Liver (tissue), 9 donors: ENCODE results near the gene ASTN1. TPM values are rescaled to one million over a fixed set of nuclear protein-coding genes. Genes with fewer than 3 reads are reported as not detected.

Experiments used
- DNase-seq: peaks from one replicate; pipeline ENCODE4 v3.0.0-alpha.2; 2017; ENCODE audit warnings: low spot score
- H3K27ac ChIP-seq, 2 donors: one replicate each; pipeline ENCODE4 v1.7.0; 2013; ENCODE audit warnings: inconsistent platforms in 2 of 2, low read length in 2 of 2, control low read depth in 1 of 2, low read depth in 1 of 2, mild to moderate bottlenecking in 1 of 2
- H3K27me3 ChIP-seq, 4 donors: one replicate each; pipeline versions ENCODE4 v1.6.1 to v1.7.0; 2013; ENCODE audit warnings: low read length in 3 of 4, inconsistent platforms in 1 of 4, mild to moderate bottlenecking in 1 of 4, moderate library complexity in 1 of 4; ENCODE audit not compliant: control insufficient read depth in 4 of 4, insufficient read depth in 4 of 4
- H3K36me3 ChIP-seq, 4 donors: one replicate each; pipeline versions ENCODE4 v1.6.1 to v1.7.0; 2013; ENCODE audit warnings: low read length in 3 of 4, mild to moderate bottlenecking in 3 of 4, low read depth in 1 of 4, moderate library complexity in 1 of 4; ENCODE audit not compliant: control insufficient read depth in 4 of 4, insufficient read depth in 3 of 4
- H3K4me1 ChIP-seq, 4 donors: one replicate each; pipeline versions ENCODE4 v1.6.1 to v1.7.0; 2013; ENCODE audit warnings: low read length in 3 of 4, mild to moderate bottlenecking in 3 of 4, moderate library complexity in 1 of 4; ENCODE audit not compliant: control insufficient read depth in 4 of 4, insufficient read depth in 4 of 4
- H3K4me3 ChIP-seq, 3 donors: one replicate each; pipeline versions ENCODE4 v1.6.1 to v1.7.0; 2013; ENCODE audit warnings: low read length in 3 of 3, control low read depth in 1 of 3, low read depth in 1 of 3, mild to moderate bottlenecking in 1 of 3
- H3K9ac ChIP-seq, 2 donors: one replicate each; pipeline ENCODE4 v1.7.0; 2013; ENCODE audit warnings: low read length in 2 of 2, mild to moderate bottlenecking in 2 of 2, moderate library complexity in 2 of 2, control low read depth in 1 of 2, low read depth in 1 of 2
- H3K9me3 ChIP-seq, 4 donors: one replicate each; pipeline versions ENCODE4 v1.6.1 to v1.7.0; 2013; ENCODE audit warnings: low read length in 3 of 4; ENCODE audit not compliant: control insufficient read depth in 4 of 4
- EGR1 ChIP-seq, 2 donors: IDR thresholded peaks; 2 replicates each; pipeline ENCODE4 v1.6.1; 2016 to 2018; ENCODE audit warnings: antibody characterized with exemption in 2 of 2, low read depth in 2 of 2
- FOXA1 ChIP-seq: IDR thresholded peaks from 2 replicates; pipeline ENCODE4 v1.6.1; 2016; ENCODE audit warnings: antibody characterized with exemption
- FOXA2 ChIP-seq: IDR thresholded peaks from 2 replicates; pipeline ENCODE4 v1.6.1; 2016; ENCODE audit warnings: antibody characterized with exemption
- GABPA ChIP-seq, 2 donors: IDR thresholded peaks in 1 of 2; conservative IDR thresholded peaks in 1 of 2; 2 replicates each; pipeline ENCODE4 v1.6.1; 2016; ENCODE audit warnings: antibody characterized with exemption in 2 of 2, mild to moderate bottlenecking in 1 of 2, moderate library complexity in 1 of 2
- HNF4A ChIP-seq, 2 donors: conservative IDR thresholded peaks; 2 replicates each; pipeline ENCODE4 v1.6.1; 2016; ENCODE audit warnings: antibody characterized with exemption in 2 of 2, mild to moderate bottlenecking in 2 of 2
- JUND ChIP-seq, 2 donors: IDR thresholded peaks; 2 replicates each; pipeline ENCODE4 v1.6.1; 2016; ENCODE audit warnings: antibody characterized with exemption in 2 of 2
- NR2F2 ChIP-seq: IDR thresholded peaks from 2 replicates; pipeline ENCODE4 v1.6.1; 2016; ENCODE audit warnings: antibody characterized with exemption
- RAD21 ChIP-seq, 2 donors: IDR thresholded peaks; 2 replicates each; pipeline ENCODE4 v1.6.1; 2016; ENCODE audit warnings: antibody characterized with exemption in 2 of 2, mild to moderate bottlenecking in 2 of 2
- RXRA ChIP-seq, 2 donors: IDR thresholded peaks; 2 replicates each; pipeline ENCODE4 v1.6.1; 2017 to 2018; ENCODE audit warnings: antibody characterized with exemption in 2 of 2, mild to moderate bottlenecking in 1 of 2
- SP1 ChIP-seq: IDR thresholded peaks from 2 replicates; pipeline ENCODE4 v1.6.1; 2018; ENCODE audit warnings: antibody characterized with exemption, mild to moderate bottlenecking
- TAF1 ChIP-seq: conservative IDR thresholded peaks from 2 replicates; pipeline ENCODE4 v1.6.1; 2016; ENCODE audit warnings: antibody characterized with exemption, mild to moderate bottlenecking
- YY1 ChIP-seq: IDR thresholded peaks from 2 replicates; pipeline ENCODE4 v1.6.1; 2016; ENCODE audit warnings: antibody characterized with exemption, mild to moderate bottlenecking
- WGBS: extraction: QIAGEN DNeasy Blood & Tissue Kit; methylation state at CpG from one replicate; pipeline ENCODE4 v1.1.7; 2013; 5-methylcytosine and 5-hydroxymethylcytosine counted together
- polyA plus RNA-seq, 2 donors: library from polyadenylated mRNA; stranded (reverse) in 1 of 2; unstranded in 1 of 2; fragments of 200-250 nt in 1 of 2; fragments of >200 nt in 1 of 2; fragmentation: Nextera tagmentation in 1 of 2; extraction: Ambion mirVana in 1 of 2; gene quantifications; one replicate each; pipeline versions ENCODE4 v1.2.1 to v1.2.3, GENCODE V29; 2013 to 2015
- total RNA-seq, 2 donors: library from RNA; depleted of rRNA; stranded (reverse); fragments of >200 nt; gene quantifications; one replicate each; pipeline ENCODE4 v1.2.3, GENCODE V29; 2014
- TF ChIP-seq, protein P1 (sequence below): IDR thresholded peaks from 2 replicates; pipeline ENCODE4 v1.6.1; 2016; ENCODE audit warnings: antibody characterized with exemption, mild to moderate bottlenecking
- TF ChIP-seq, protein P2 (sequence below): IDR thresholded peaks from 2 replicates; pipeline ENCODE4 v1.6.1; 2016; ENCODE audit warnings: antibody characterized with exemption
- TF ChIP-seq, protein P3 (sequence below): fragments of 150-350 bp; IDR thresholded peaks from 2 replicates; pipeline ENCODE4 v1.5.1; 2017; ENCODE audit warnings: improper control_type of control experiment, low read depth, low read length; ENCODE audit not compliant: missing input control
- TF ChIP-seq, protein P4 (sequence below): IDR thresholded peaks from 2 replicates; pipeline ENCODE4 v1.6.1; 2016; ENCODE audit warnings: antibody characterized with exemption
- TF ChIP-seq, protein P5 (sequence below): IDR thresholded peaks from 2 replicates; pipeline ENCODE4 v1.6.1; 2016; ENCODE audit warnings: antibody characterized with exemption
- donor health status: healthy.
- donor health status: healthy.
- donor health status: healthy.
- donor health status: healthy.
- donor health status: healthy.

The ASTN1 gene
- total and polyA plus RNA-seq, 4 donors, result 0.10 to 0.28 (median 0.18) TPM

DNA sequence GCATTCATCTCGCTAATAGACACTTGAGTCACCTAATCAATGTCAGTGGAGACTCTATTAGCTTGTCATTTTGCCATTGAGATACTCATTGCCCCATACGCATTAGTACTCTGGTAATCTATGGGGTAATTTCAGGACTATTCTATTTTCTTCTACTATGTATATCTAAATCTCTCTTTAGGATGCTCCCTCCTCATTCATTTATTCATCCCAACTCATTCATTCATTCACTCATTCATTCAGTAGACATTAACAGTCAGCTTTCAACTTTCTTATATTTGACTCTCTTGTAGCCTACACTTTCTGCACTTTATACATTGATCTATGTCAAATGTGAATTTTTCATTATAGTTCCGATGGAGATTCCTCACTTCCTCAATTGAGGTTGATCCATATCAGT lies 170.9 kb downstream of the ASTN1 start (continued):
- TF ChIP-seq, protein P1, sequence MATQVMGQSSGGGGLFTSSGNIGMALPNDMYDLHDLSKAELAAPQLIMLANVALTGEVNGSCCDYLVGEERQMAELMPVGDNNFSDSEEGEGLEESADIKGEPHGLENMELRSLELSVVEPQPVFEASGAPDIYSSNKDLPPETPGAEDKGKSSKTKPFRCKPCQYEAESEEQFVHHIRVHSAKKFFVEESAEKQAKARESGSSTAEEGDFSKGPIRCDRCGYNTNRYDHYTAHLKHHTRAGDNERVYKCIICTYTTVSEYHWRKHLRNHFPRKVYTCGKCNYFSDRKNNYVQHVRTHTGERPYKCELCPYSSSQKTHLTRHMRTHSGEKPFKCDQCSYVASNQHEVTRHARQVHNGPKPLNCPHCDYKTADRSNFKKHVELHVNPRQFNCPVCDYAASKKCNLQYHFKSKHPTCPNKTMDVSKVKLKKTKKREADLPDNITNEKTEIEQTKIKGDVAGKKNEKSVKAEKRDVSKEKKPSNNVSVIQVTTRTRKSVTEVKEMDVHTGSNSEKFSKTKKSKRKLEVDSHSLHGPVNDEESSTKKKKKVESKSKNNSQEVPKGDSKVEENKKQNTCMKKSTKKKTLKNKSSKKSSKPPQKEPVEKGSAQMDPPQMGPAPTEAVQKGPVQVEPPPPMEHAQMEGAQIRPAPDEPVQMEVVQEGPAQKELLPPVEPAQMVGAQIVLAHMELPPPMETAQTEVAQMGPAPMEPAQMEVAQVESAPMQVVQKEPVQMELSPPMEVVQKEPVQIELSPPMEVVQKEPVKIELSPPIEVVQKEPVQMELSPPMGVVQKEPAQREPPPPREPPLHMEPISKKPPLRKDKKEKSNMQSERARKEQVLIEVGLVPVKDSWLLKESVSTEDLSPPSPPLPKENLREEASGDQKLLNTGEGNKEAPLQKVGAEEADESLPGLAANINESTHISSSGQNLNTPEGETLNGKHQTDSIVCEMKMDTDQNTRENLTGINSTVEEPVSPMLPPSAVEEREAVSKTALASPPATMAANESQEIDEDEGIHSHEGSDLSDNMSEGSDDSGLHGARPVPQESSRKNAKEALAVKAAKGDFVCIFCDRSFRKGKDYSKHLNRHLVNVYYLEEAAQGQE, result no peak
- TF ChIP-seq RAD21 (IDR thresholded peaks at IDR 0.05) (no peak), SP1 (no peak)
- TF ChIP-seq, protein P2, sequence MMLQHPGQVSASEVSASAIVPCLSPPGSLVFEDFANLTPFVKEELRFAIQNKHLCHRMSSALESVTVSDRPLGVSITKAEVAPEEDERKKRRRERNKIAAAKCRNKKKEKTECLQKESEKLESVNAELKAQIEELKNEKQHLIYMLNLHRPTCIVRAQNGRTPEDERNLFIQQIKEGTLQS, result no peak

DNA sequence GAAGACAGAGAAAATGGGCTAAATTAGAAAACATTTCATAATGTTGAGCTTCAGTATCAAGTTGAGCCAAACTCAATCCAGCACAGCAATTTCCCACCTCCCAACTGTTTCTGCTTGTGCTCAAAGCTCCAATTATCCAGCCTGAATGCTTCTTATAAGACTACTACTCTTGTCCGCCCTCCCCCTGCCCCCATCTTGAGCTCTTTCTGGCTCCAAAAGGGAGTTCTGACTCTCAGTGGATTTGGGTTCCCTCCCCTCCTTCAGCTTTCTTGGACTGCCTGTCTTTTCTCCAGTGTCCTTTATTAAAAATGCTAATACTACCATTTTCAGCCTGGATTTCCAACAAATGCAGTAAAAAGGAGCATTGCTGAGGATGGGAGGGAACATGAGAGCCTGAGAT lies 174.8 kb downstream of the ASTN1 start:
- WGBS, result 69% methylated on average over 1 of the region's 1 CpG

DNA sequence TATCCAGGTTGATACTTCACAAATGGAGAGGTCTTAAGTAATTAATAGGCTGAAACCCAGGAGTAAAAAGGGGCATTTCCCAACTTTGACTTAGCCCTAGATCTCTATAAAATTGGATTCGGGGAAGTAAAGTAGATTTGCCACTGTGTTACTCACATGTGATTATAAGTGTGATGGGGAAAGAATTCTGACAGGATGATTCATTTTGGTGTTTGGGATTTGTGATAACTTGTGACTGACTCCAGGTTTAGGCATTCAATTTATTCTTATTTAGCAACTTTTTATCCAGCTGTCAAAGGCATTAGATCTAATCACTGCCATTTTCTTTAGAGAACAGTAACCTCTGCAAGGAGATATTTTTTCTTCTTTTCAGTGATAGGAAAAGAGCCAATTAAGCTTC lies 175.5 kb downstream of the ASTN1 start:
- Histone ChIP-seq H3K4me3 (no peak overlapping the region), H3K27me3 (peaks cover 0 to 2% (median 0%) of the 10 kb centered on the region in 4 donors), H3K9me3 (no peaks in the 10 kb centered on the region), H3K4me1 (no peaks in the 10 kb centered on the region), H3K9ac (no peak overlapping the region), H3K36me3 (no peaks in the 10 kb centered on the region), H3K27ac (no peak overlapping the region)
- TF ChIP-seq, protein P3, sequence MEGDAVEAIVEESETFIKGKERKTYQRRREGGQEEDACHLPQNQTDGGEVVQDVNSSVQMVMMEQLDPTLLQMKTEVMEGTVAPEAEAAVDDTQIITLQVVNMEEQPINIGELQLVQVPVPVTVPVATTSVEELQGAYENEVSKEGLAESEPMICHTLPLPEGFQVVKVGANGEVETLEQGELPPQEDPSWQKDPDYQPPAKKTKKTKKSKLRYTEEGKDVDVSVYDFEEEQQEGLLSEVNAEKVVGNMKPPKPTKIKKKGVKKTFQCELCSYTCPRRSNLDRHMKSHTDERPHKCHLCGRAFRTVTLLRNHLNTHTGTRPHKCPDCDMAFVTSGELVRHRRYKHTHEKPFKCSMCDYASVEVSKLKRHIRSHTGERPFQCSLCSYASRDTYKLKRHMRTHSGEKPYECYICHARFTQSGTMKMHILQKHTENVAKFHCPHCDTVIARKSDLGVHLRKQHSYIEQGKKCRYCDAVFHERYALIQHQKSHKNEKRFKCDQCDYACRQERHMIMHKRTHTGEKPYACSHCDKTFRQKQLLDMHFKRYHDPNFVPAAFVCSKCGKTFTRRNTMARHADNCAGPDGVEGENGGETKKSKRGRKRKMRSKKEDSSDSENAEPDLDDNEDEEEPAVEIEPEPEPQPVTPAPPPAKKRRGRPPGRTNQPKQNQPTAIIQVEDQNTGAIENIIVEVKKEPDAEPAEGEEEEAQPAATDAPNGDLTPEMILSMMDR, result no peak
- TF ChIP-seq NR2F2 (no peak), JUND (IDR thresholded peaks at IDR 0.05) (no peak), YY1 (no peak), RAD21 (IDR thresholded peaks at IDR 0.05) (no peak), HNF4A (conservative IDR thresholded peaks at IDR 0.05) (no peak), RXRA (IDR thresholded peaks at IDR 0.05) (no peak), EGR1 (IDR thresholded peaks at IDR 0.05; ENCODE audit: low read depth in 2 of 2) (no peak), TAF1 (no peak)
- TF ChIP-seq, protein P2, result no peak
- no peak for DNase-seq
- WGBS, result 74% methylated on average over 1 of the region's 1 CpG

More for the DNA sequence above, 174.8 kb downstream of the ASTN1 start:
- Histone ChIP-seq H3K36me3 (no peaks in the 10 kb centered on the region), H3K4me1 (no peaks in the 10 kb centered on the region), H3K27me3 (peaks cover 0 to 2% (median 0%) of the 10 kb centered on the region in 4 donors), H3K27ac (no peak overlapping the region), H3K9me3 (no peaks in the 10 kb centered on the region), H3K4me3 (no peak overlapping the region), H3K9ac (no peak overlapping the region)
- TF ChIP-seq, protein P4, sequence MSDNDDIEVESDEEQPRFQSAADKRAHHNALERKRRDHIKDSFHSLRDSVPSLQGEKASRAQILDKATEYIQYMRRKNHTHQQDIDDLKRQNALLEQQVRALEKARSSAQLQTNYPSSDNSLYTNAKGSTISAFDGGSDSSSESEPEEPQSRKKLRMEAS, result no peak
- TF ChIP-seq, protein P5, sequence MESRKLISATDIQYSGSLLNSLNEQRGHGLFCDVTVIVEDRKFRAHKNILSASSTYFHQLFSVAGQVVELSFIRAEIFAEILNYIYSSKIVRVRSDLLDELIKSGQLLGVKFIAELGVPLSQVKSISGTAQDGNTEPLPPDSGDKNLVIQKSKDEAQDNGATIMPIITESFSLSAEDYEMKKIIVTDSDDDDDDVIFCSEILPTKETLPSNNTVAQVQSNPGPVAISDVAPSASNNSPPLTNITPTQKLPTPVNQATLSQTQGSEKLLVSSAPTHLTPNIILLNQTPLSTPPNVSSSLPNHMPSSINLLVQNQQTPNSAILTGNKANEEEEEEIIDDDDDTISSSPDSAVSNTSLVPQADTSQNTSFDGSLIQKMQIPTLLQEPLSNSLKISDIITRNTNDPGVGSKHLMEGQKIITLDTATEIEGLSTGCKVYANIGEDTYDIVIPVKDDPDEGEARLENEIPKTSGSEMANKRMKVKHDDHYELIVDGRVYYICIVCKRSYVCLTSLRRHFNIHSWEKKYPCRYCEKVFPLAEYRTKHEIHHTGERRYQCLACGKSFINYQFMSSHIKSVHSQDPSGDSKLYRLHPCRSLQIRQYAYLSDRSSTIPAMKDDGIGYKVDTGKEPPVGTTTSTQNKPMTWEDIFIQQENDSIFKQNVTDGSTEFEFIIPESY, result no peak
- TF ChIP-seq HNF4A (conservative IDR thresholded peaks at IDR 0.05) (no peak), FOXA2 (no peak), GABPA (IDR thresholded peaks at IDR 0.05 in 1 of 2, conservative IDR thresholded peaks at IDR 0.05 in 1 of 2) (no peak), YY1 (no peak), FOXA1 (no peak), RXRA (IDR thresholded peaks at IDR 0.05) (no peak), TAF1 (no peak)
- DNase-seq, result no peak
